Measurements from ENCODE around the gene WDR33. TPM values are rescaled to one million over a fixed set of nuclear protein-coding genes. Genes with fewer than 3 reads are reported as not detected.

The WDR33 gene
- total RNA-seq, 1 donor from 2014 or later: 41.2 TPM

DNA sequence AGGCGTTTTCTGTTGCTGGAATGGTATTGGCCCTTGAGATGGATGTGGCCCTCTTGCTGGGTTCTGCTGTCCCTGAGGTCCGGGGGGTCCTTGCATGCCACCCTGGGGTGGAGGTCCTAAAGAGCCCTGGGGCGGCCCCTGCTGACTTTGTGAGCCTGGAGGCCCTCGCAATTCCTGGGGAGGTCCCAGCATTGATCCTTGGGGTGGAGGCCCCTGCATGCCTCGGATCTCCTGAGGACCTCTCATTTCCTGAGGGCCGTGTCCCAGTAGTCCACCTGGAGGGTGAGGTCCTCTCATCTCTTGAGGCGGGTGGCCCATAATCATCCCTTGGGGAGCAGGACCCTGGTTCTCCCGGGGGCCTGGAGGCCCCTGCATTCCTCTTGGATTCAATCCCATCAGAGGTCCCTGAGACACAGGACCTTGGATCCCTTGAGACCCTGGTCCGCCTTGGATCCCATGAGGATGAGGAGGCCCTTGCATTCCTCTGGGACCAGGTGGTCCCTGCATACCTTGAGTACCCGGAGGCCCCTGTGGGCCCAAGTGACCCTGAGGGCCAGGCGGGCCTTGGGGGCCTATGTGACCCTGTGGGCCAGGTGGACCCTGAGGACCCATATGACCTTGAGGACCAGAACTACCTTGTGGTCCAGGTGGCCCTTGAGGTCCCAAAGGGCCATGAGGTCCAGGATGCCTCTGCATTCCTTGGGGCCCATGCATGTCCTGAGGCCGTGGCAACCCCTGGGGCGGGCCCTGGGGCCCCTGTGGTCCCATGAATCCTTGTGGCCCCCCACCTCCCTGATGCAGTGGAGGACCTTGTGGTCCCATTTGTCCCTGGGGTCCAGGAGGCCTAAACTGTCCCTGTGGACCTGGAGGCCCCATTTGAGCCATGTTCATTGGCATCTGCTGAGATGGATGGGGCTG is 91.4 kb downstream of the WDR33 start:
- no peak for DNase-seq (ENCODE audit: low spot score)

DNA sequence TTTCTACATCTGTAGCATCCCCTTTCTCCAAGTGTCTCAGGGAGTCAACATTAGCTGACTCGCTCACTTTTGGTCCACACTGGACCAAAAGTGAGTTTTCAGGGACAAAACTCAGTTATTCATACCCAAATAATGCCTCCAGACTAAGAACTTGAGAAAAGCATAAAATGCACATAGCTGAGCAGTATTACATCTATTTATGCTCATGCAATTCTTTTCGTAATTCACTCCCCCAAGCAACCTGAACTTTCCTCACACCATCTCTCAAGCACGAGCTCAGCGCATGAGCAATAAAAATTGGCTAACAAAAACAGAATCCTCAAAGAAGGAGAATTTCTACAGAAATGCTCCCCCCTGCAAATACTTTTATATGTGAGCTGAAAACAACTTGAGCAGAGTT is 92.7 kb downstream of the WDR33 start:
- DNase-seq (ENCODE audit: low spot score): no peak

DNA sequence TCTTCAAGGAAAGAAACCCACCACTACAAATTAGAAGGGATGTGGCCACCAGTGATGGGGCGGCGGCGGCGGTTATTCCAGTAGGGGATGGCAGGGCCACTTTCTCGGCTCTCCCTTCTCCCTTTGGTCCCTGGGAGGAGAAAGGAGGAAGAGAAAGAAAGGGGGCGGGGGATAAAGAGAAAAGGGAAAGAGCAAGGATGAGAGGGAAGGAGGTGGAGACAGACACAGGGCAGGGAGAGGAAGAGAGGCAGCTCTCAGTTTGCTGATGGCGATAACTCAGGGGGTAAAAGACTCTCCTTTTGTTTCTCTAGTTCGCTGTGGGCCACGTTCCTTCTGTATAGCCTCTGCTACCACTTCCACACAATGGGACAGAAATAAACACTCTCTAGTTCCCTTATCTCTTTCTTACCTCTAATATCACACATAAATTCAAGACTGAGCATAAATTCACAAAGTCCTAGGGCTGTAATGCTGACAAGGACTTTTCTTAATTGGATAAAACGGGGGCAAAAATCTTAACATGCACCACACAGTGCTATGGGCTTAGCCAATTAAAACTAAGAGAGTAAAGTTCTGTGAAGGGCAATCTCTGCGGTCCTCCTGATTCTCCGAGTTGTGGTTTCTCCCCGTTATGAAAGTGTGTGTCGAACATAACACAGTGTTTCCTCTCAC is 95.1 kb downstream of the WDR33 start:
- DNase-seq (ENCODE audit: low spot score): no peak

DNA sequence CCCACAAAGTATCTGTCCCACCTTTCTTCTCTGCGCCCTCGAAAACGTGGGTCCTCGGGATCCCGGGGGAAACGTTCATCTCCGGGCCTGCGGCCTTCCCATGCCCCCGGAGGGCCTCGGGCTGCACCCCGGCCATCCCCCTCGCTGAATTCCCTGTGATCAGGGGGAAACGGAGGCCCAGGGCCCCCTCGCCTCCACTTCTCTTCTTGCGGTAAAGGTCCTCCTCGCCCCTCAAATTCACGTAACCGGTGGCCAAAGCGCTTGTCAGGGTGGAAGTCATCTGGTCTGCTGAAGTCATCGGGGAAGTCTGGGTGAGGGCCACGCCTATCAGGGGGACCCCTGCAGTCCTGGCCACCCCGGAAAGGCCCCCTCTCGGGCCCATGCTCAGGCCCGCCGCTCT is 97.4 kb downstream of the WDR33 start:
- no peak for DNase-seq (ENCODE audit: low spot score)

DNA sequence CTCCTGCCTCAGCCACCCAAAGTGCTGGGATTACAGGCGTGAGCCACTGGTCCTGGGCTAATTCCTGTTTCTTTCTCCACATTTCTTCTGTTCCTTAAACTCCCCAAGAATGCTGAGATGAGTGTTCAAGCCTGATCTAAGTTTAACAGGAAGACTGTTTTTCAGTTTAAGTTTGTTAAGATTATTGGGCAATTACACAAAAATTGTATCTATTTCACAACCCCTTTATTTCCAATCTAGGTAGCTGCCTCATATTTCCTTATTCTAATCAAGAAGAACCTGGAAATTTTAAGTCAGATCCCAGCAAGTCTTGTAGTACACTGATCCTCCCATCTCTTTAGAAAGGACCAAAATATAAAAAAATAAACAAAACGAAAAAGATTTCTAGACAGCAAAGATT is 98.0 kb downstream of the WDR33 start:
- no peak for DNase-seq (ENCODE audit: low spot score)

DNA sequence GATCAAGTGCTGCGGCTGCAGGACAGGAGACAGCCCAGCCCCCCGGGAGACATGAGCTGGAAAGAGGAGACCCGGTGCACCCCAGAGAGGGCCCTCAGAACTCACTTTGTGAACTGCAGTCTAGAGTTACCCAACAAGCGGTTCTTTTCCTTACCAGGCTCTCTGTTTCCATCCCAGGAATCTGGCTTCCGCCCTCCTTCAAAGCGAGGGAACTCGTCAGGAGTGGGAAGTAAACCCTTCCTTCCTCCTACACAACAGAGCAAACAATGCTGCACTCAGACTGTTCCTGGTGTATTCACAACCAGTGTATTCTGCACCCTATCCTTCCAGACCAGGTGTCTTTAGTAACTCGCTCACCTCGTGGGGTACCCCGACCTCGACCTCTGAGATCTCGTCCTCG is 101.6 kb downstream of the WDR33 start:
- DNase-seq (ENCODE audit: low spot score): no peak

DNA sequence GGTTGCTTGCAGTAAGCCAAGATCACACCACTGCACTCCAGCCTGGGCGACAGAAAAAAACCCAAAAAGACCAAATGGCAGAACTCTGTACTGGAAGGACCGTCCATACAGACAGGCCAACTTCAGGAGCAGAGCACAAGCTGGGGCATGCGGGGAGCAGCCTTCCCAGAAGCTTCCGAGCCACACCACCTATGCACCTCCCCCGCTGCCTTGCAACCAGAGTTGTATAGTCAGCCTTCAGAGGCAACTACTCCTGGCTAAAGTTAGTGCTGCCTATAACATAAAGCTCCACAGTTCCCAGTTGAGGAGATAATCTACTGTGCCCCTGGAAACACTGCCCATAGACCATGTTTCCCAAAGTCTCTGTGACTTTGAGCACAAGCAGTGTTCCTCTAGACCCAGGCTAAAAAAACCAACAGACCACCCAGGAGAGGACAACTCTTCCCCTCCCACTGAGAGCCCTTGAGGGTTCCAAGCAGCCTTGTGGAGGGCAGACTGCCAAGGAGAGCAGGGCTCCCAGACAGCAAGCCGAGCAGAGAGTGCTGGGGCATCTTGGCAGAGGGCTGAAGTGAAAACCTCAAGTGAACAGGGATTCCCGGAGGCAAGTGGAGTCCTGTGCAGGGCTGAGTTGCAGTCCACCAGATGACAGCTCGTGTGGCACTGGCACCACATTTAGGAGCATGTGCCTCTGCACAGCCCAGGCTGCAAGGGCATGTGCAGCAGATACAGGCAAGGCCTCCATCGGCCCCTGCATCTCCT is 102.9 kb downstream of the WDR33 start:
- peak; percentile 49 for DNase-seq (ENCODE audit: low spot score)

DNA sequence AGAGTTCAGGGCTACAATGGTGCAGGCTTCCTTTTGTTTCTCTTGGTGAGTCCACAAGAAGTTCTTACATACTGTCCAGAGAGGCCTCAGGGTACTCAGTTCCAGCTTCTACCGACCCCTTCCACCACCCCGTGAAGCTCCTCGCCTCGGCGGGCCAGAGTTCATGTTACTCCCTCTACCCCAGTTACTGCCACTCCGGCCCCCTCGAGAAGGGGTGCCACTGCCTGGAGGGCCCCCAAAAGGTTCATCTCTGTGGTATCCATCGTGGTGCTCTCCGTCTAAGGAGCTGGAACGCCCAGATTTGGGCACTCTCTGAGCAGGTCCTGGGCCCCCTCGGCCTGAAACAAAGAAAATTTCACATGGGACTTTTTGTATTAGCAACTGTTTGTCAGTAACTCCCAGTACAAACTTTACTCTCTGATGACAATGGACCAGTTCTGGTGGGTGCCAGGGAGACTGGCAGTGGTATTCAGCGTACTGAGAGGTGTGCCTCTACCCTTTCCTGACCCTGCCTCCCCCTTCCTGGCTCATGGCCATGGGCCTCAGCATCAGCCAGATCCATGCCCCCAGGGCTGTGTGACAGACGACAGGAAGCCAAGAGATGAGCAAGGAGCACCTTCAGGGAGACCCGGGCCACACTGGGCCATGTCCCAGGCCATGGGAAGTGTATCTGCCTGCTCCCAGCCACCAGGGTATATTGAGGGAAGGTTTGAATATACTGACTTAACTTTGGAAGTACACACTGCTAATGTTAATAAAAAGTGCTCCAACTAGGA is 104.6 kb downstream of the WDR33 start:
- DNase-seq (ENCODE audit: low spot score): no peak

DNA sequence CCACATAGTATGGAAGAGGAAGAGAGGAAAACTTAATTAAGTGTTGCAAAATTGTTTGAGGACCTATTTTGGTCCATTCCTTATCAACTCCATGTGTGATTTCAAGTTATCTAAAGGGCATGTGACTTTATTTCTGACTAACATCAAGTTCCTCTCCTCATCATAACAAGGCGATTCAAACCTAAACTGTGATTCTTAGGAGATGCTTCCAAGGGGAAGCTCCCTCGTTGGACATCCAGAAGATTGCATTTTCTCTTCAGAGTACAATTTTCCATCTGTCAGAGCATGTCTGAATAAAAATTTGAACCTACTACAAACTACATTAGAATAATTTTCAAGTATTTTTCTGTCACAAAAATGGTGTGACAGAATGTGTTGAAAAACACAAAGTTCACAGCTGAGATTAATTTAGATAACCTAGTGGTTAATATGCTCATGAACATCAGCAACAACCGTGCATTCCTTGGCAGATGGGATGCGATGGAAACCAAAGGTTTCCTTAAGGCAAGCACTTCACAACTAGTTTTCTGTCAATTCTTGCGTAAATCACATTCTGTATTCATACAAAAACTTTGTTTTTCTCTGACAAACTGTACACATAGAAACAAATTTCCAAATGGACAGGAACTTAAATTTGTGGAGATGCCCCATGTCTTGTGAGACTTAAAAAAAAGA is 105.4 kb downstream of the WDR33 start:
- no peak for DNase-seq (ENCODE audit: low spot score)

DNA sequence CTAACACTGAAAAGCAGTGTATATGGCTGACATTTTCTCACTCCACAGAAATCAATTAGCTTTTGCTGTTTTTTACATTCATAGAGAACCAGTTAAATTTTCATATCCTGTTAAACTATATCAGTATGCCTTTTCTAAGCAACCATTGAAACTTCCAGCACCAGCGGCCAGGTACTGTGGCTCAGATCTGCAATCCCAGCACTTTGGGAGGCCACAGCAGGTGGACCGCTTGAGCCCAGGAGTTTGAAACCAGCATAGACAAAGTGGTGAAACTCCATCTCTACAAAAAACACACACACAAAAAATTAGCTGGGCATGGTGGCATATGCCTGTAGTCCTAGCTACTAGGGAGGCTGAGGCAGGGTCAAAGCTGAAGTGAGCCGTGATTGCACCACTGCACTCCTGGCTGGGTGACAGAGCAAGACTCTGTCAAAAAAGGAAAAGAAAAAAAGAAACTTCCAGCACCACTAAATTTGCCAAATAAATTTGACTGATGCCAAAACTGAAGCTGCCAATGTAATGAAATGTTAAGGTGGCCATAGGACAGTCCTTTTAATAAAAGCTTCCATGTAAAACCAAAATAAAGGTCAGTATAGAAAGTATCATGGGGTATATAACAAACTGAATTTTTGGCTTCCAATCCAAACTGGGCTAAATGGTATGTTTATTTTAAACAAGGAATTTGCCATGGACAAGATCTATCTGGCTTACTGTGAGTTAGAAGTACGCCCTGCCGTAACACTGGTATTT is 106.2 kb downstream of the WDR33 start:
- no peak for DNase-seq (ENCODE audit: low spot score)

DNA sequence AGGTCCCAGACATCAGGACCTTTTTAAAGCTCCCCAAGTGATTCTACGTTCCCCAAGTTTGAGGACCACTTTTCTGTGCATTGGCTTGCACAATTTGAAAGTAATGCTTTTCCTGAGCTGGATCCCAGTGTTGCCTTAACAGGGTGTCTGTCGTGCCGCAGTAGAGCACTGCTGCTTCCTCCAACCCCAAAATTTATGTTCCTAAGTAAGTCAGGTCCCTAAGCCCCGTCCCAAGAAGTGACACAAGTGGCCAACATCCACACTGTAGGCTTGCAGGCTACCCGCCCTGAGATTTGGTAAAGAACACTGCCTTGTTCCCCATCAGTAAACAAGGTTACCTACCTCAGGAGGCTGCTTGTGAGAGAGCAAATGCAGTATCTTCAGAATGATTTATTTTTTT is 107.7 kb downstream of the WDR33 start:
- DNase-seq (ENCODE audit: low spot score): no peak

DNA sequence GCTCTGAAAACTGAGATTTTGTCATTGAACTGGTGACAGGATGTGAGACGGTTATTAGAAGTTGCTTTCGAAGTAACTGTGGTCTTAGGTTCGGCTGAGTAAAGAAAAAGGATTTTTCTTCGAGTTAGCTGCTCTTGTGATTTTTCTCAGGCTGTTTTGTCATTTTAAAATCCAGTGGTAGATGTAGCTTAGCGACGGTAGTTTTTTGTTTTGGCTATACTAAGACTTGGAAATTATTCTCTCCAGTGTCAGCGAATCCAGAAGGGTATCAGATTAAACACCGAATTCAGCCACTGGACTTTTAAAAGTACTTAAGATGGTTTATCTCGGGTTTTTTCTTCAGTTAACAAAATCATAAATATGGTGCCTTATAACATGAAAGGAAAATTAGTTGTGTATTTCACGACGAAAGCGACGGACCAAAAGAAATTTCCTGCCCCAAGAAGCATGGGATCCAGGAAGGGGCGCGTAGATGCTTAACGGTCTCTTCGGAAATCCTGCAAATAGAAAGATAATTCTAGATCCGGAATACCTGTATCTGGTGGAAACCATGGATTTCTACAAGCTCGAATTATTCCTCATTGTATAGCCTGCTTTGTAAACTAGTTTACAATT is 108.5 kb downstream of the WDR33 start:
- no peak for DNase-seq (ENCODE audit: low spot score)

DNA sequence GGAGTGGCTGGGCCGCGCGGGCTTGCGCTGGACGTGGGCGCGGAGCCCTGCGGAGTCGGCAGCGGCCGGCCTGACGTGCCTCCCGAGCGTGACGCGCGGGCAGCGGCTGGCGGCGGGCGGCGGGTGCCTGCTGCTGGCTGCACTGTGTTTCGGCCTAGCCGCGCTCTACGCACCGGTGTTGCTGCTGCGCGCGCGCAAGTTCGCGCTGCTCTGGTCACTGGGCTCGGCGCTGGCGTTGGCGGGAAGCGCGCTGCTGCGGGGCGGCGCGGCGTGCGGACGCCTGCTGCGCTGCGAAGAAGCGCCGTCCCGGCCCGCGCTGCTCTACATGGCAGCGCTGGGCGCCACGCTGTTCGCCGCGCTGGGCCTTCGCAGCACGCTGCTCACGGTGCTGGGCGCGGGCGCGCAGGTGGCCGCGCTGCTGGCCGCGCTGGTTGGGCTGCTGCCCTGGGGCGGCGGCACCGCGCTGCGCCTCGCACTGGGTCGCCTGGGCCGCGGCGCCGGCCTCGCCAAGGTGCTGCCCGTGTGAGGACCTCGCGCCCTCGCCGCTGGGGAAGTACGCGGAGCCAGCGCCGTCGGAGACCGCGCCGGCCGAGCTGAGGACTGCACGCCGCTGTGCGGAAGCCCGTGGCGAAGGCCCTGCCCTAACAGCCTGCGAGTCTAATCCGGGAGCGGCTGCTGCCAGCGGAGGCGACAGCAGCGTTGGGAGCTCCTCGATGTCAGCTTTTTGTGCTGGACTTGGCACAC is 109.1 kb downstream of the WDR33 start:
- DNase-seq (ENCODE audit: low spot score): peak; percentile 81

DNA sequence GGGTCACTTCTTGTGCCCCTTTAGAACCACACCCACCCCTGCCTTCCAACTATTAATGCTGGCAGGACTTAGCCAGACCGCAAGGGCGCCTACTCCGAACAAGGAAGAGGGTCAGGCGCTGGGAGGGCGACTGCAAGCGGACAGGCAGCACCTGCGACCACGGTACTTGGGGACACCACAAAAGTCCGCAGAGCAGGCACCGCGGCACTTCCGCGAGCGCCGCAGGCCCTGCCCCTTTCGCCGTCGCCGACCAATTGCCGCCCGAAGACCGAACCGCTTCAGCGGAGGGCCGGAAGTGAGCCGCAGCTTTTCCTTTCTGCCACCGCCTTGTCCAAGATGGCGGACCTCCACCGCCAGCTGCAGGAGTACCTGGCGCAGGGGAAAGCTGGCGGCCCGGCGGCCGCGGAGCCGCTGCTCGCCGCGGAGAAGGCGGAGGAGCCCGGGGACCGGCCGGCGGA is 109.7 kb downstream of the WDR33 start, which contains the start of gene SFT2D3:
Gene SFT2D3, plus strand, starts transcription at position 305 of the 458 bp plus-strand sequence. Its CDS starts 32 bp downstream, at position 337.
- DNase-seq (ENCODE audit: low spot score): peak; percentile 95

DNA sequence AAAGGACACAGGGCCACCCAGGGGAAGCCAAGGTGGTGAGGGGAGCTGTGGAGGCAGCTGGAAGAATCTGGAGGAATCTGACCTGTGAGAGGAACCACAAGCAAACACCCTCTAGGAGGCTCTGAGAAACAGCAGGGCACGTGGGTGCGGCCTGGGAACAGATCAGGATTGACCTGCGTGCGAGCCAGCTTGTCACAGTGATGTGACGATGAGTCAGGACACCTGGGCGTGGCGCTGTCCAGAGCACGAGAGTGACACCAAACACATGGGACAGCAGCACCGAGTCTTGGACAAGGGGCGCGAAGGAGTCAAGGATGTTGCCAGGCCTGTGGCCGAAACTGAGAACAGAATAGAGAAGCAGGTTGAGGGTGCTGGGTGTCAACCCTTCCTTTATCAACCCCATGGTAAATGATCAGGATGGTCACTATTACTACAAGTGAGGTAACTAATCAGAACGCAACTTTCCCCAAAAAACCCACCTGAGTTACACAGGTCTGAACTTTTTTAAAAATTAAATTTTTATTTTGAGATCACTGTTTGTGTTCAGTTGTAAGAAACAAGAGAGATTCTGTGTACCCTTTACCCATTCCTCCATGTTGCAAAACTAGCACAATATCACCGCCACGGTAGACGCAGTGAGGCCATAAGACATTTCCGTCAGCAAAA is 110.3 kb downstream of the WDR33 start:
- DNase-seq (ENCODE audit: low spot score): no peak

DNA sequence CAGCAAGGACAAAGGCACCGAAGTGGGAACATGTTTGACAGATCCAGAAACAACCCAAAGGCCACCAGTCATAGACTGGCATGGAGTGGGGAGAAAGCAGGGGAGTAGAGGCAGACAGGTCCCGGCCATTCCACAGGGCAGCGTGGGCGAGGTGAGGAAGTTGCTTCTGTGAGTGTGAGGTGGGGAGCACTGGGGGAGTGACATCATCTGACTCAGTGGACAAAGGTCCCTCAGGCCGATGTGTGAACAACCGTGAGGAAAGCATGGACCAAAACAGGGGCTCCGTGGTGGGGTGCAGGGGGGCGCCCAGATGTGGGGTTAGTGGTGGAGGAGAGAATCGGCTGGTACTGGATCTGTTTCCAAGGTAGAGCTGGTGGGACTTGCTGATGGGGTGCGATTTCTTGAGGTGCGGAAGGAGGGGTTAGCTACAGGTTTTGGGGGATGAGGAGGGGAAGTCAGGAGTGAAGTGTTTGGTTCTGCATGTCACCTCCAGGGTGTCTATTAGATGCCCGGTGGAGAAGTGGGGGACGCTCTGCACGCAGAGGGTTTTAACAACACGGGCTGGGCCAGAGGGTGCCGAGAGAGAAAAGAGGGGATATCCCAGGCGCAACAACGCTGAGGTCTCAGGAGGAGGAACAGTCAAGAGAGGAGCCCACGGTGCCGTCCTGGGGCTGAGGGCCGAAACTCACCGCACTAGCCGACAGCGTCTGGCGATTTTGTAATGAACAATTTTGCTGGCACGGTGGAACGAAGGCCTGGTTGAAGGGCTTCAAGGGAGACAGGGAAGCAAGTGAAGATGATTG is 112.2 kb downstream of the WDR33 start:
- no peak for DNase-seq (ENCODE audit: low spot score)

DNA sequence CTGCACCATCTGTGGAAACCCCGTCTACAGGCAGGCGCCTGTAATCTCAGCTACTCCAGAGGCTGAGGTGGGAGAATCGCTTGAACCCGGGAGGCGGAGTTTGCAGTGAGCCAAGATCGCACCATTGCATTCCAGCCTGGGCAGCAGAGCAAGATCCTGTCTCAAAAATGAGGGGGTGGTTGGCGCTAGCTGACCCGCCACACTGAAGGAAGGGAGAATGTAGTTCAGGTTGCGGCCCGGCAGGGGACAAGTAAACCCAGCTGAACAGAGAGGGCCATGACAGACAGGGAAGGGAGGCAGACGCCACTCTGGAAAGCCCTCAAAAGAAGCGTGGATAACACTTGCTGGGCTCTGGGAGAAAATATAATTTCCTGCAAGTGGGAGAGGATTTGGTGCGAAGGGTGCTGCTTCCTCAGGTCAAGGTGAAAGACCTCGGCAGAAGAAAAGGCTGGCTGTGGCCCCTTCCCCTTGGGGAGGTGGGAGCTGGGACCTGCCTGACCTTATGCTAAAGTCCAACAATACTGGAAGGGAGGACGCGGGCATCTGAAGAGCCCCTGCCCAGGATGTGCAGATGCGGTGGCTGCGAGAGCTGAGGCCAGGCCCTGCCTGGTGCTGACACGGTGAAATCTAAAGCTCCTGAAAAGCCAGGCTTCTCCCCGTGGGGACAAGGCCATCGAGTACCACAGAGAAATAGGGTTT is 113.3 kb downstream of the WDR33 start:
- no peak for DNase-seq (ENCODE audit: low spot score)

Measured in umbilical cord (tissue), 2 donors.